LNCaP clone FGC (cell line): ENCODE data around the gene NRXN3.

Experiments used
- DNase-seq: peaks from one replicate; pipeline ENCODE4 v3.0.0-alpha.2; 2011; ENCODE audit warnings: low read depth
- H3K4me3 ChIP-seq: 2 replicates; pipeline ENCODE4 v1.5.1; 2011; ENCODE audit warnings: mild to moderate bottlenecking, low read depth, low read length, control low read depth
- TF ChIP-seq, protein P1 (sequence below): IDR thresholded peaks from 2 replicates; pipeline ENCODE4 v1.5.1; 2012; ENCODE audit warnings: mild to moderate bottlenecking; ENCODE audit not compliant: control insufficient read depth, insufficient read depth; ENCODE audit errors: extremely low read depth

The NRXN3 gene

DNA sequence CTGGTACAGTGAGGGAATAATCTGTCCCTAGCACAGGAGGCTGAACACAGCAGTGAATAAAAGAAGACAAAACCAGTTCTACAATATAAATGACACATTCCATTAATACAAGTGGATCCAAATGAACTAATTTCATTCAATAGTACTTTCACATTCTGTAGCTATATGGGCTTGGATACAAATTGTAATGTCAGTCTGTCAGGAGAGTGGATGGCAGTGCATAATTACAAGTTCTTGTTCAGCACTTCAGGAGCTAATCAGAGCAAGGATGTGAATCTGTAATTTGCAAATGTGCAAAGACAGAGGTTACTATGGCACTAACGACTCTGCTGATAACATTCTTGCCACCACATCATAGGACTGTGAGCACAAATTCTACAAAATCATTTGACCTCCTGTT, 1343.3 kb downstream of the NRXN3 start:
- no peak for DNase-seq
- no peak overlapping the region for H3K4me3 ChIP-seq
- TF ChIP-seq, protein P1, sequence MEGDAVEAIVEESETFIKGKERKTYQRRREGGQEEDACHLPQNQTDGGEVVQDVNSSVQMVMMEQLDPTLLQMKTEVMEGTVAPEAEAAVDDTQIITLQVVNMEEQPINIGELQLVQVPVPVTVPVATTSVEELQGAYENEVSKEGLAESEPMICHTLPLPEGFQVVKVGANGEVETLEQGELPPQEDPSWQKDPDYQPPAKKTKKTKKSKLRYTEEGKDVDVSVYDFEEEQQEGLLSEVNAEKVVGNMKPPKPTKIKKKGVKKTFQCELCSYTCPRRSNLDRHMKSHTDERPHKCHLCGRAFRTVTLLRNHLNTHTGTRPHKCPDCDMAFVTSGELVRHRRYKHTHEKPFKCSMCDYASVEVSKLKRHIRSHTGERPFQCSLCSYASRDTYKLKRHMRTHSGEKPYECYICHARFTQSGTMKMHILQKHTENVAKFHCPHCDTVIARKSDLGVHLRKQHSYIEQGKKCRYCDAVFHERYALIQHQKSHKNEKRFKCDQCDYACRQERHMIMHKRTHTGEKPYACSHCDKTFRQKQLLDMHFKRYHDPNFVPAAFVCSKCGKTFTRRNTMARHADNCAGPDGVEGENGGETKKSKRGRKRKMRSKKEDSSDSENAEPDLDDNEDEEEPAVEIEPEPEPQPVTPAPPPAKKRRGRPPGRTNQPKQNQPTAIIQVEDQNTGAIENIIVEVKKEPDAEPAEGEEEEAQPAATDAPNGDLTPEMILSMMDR, result no peak

DNA sequence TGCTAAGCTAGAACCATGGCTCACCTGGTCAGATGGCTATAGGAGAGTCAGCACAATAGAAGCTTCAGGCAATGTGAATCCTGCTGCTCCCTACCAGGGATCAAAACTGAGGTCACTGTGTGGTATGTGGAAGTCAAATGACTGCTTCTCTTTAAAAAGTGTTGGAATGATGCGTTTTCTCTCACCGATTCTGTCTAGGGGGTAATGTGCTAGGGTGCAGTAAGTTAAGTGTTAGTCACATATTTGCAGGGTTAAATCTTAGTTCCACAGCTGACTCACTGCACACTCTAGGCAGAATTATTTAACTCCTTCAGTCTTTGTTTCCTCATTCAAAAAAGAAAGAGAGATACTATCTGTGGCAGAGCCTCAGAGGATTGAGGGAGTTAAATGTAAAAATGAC, 1344.5 kb downstream of the NRXN3 start:
- no peak for DNase-seq
- TF ChIP-seq, protein P1, result no peak
- no peak overlapping the region for H3K4me3 ChIP-seq

DNA sequence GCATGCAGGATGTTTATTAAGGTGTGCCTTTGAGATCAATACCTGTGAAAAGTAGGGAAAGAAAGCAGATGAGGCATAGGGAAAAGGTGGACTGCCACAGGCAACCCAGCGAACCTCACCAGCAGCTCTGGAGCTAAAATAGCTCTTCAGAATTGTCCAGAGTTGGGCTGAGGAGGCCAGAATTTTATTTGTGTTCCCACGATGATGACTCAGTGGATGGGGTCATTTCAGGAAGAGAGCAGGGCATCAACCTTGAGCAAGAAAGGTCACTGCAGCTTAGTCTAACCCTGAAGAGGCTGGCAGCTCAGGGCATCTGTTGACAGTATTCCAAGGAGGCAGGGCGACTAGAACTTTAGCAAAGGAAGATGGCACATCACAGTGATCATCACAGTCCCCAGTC, 1345.0 kb downstream of the NRXN3 start:
- DNase-seq, result no peak
- TF ChIP-seq, protein P1, result no peak

DNA sequence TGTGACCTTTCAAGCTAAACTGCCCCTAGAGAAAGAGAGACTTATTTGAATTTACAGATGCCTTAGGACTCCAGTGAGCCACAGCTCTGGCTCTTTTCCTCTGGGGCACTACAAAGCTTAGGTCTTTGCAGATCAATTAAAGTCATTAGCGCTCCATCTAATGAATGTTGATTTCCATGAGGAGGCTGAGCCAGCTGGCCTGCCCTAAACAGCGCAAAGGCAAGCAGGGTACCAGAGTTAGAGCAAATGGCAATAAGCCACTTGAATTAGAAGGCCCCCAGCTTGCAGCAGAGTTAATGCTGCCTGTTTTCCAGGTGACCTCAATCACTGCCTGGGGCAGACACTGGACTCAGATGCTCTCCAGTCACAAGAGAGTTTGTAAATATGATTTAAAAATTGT, 1345.8 kb downstream of the NRXN3 start:
- H3K4me3 ChIP-seq, result no peak overlapping the region
- TF ChIP-seq, protein P1, result no peak
- DNase-seq, result no peak

More for the DNA sequence above, 1345.0 kb downstream of the NRXN3 start:
- no peak overlapping the region for H3K4me3 ChIP-seq

DNA sequence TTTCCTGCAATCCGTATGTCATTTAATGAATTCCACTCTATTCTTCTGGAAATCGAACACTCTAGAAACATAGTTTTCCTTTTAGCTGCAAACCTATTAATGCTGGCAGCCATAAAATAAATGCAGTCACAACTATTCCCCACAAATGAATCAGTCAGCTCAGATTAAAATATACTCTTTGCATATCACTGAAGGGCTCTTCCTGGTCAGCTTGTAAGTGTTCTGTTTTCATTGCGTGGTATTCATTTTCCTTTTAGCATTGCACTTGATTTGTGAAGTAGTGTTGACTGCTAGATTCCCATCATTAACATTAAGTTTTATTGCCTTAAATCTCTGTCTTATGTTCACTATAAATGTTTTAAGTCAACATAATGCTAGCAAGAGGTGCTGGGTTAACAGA, 1355.2 kb downstream of the NRXN3 start:
- H3K4me3 ChIP-seq, result no peak overlapping the region
- TF ChIP-seq, protein P1, result no peak
- peak; percentile 89 for DNase-seq

DNA sequence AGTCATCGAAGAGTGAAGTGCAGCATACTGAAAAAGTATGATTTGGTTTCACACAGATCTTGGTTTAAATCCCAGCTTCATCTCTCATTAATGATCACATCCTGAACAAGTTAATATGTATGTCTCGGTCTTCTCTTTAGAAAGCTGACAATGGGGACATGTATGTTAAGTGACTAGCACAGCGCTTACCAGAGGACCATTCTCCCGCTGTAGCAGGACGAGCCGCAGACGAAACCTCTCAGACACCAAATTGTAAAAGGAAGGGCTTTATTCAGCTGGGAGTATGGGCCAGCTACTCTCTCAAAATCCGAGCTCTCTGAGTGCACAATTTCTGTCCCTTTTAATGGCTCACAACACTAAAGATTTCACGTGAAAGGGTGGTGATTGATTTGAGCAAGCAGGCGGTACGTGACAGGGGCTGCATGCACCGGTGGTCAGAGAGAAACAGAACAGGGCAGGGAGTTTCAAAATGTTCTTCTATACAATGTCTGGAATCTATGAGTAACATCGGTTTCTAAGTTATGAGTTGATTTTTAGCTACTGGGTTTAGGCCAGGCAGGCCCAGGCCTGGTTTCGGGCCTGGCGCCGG, 1358.7 kb downstream of the NRXN3 start:
- TF ChIP-seq, protein P1, result no peak
- no peak overlapping the region for H3K4me3 ChIP-seq
- no peak for DNase-seq

DNA sequence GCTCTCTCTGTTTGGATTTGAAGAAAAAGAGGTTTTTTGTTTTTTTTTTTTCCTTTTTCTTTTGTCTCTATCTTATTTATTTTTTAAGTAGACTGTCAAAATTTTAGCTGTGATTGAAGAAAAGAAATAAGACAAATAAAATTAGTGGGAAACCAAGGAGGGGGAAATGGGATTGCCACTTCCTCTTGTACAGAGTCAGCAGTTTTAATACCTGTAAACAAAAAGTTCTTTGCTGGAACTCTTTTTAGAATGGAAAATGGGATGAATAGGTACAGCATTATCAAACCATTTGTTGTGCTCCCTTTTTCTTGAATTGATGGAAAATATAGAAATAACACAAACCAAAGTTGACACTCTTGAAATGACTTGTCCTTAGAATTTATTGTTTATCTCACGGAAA, 1360.4 kb downstream of the NRXN3 start:
- DNase-seq, result no peak
- no peak overlapping the region for H3K4me3 ChIP-seq
- TF ChIP-seq, protein P1, result no peak
